Trophoblast cell (in vitro differentiated cells and primary cell): ENCODE data around the gene SIGLEC15.

Experiments used
- DNase-seq, 2 donors: peaks; one replicate each; pipeline ENCODE4 v3.0.0-alpha.2; 2016
- H2AFZ ChIP-seq: 2 replicates; pipeline ENCODE4 v1.6.1; 2013; ENCODE audit warnings: low read length, moderate library complexity, mild to moderate bottlenecking; ENCODE audit not compliant: insufficient read depth, poor library complexity
- H2AK5ac ChIP-seq: 2 replicates; pipeline ENCODE4 v1.6.1; 2013; ENCODE audit warnings: mild to moderate bottlenecking, low read length
- H2BK120ac ChIP-seq: 2 replicates; pipeline ENCODE4 v1.6.1; 2013; ENCODE audit warnings: low read length, mild to moderate bottlenecking, moderate library complexity; ENCODE audit not compliant: insufficient read depth, poor library complexity
- H2BK12ac ChIP-seq: 2 replicates; pipeline ENCODE4 v1.6.1; 2013; ENCODE audit warnings: mild to moderate bottlenecking, low read length, moderate library complexity
- H2BK5ac ChIP-seq: 2 replicates; pipeline ENCODE4 v1.6.1; 2013; ENCODE audit warnings: low read length, low read depth, moderate library complexity, mild to moderate bottlenecking; ENCODE audit not compliant: poor library complexity
- H3K14ac ChIP-seq: 2 replicates; pipeline ENCODE4 v1.6.1; 2013; ENCODE audit warnings: mild to moderate bottlenecking, low read length
- H3K18ac ChIP-seq: 2 replicates; pipeline ENCODE4 v1.6.1; 2013; ENCODE audit warnings: mild to moderate bottlenecking, low read length
- H3K23ac ChIP-seq: 2 replicates; pipeline ENCODE4 v1.6.1; 2013; ENCODE audit warnings: low read length
- H3K27ac ChIP-seq: 2 replicates; pipeline ENCODE4 v1.5.1; 2013; ENCODE audit warnings: low read depth, mild to moderate bottlenecking, inconsistent platforms, low read length, moderate library complexity
- H3K27me3 ChIP-seq: 2 replicates; pipeline ENCODE4 v1.6.1; 2013; ENCODE audit warnings: inconsistent platforms, mild to moderate bottlenecking, low read length, moderate library complexity; ENCODE audit not compliant: insufficient read depth
- H3K36me3 ChIP-seq, 2 experiments: 1 replicate in 1 of 2; 2 replicates in 1 of 2; pipeline ENCODE4 v1.6.1; 2013; ENCODE audit warnings: low read length in 2 of 2, mild to moderate bottlenecking in 2 of 2, moderate library complexity in 1 of 2; ENCODE audit not compliant: insufficient read depth in 2 of 2, control insufficient read depth in 1 of 2
- H3K4ac ChIP-seq: 2 replicates; pipeline ENCODE4 v1.6.1; 2013; ENCODE audit warnings: low read depth, mild to moderate bottlenecking, low read length, moderate library complexity
- H3K4me1 ChIP-seq, 2 experiments: 1 replicate in 1 of 2; 2 replicates in 1 of 2; pipeline ENCODE4 v1.6.1; 2013; ENCODE audit warnings: low read length in 2 of 2, mild to moderate bottlenecking in 2 of 2, moderate library complexity in 1 of 2; ENCODE audit not compliant: insufficient read depth in 2 of 2, control insufficient read depth in 1 of 2
- H3K4me2 ChIP-seq: 2 replicates; pipeline ENCODE4 v1.6.1; 2013; ENCODE audit warnings: inconsistent platforms, mild to moderate bottlenecking, low read length, moderate library complexity
- H3K4me3 ChIP-seq: 2 replicates; pipeline ENCODE4 v1.5.1; 2013; ENCODE audit warnings: mild to moderate bottlenecking, low read depth, low read length, inconsistent platforms
- H3K79me1 ChIP-seq: one replicate; pipeline ENCODE4 v1.6.1; 2013; ENCODE audit warnings: low read length
- H3K79me2 ChIP-seq: 2 replicates; pipeline ENCODE4 v1.6.1; 2013; ENCODE audit warnings: low read length, mild to moderate bottlenecking; ENCODE audit not compliant: control insufficient read depth, insufficient read depth, poor library complexity
- H3K9ac ChIP-seq: 2 replicates; pipeline ENCODE4 v1.6.1; 2013; ENCODE audit warnings: mild to moderate bottlenecking, low read length
- H3K9me3 ChIP-seq: 2 replicates; pipeline ENCODE4 v1.6.1; 2013; ENCODE audit warnings: low read depth, mild to moderate bottlenecking, control low read depth, inconsistent platforms, low read length; ENCODE audit not compliant: insufficient read depth
- H4K12ac ChIP-seq: 2 replicates; pipeline ENCODE4 v1.6.1; 2013; ENCODE audit warnings: low read depth, mild to moderate bottlenecking, low read length, moderate library complexity
- H4K8ac ChIP-seq: 2 replicates; pipeline ENCODE4 v1.6.1; 2013; ENCODE audit warnings: low read depth, mild to moderate bottlenecking, low read length, moderate library complexity
- H4K91ac ChIP-seq: one replicate; pipeline ENCODE4 v1.6.1; 2013; ENCODE audit warnings: low read depth, mild to moderate bottlenecking, low read length, moderate library complexity
- WGBS: extraction: QIAGEN DNeasy Blood & Tissue Kit; methylation state at CpG from one replicate; pipeline ENCODE4 v1.1.7; 2013; ENCODE audit warnings: missing lambda C conversion rate; ENCODE audit not compliant: insufficient read length, insufficient coverage; ENCODE audit errors: extremely low coverage; 5-methylcytosine and 5-hydroxymethylcytosine counted together

The SIGLEC15 gene

GRCh38 chr18:45782662-45783061 lies 42.8 kb upstream of the SIGLEC15 start:
- no CpG with 5 or more reads among the region's 1 CpG for WGBS
- Histone ChIP-seq H2AFZ (no peak overlapping the region), H3K9ac (no peak overlapping the region), H3K4ac (no peak overlapping the region), H4K12ac (no peak overlapping the region), H4K8ac (no peak overlapping the region), H3K27me3 (no peaks in the 10 kb centered on the region), H2BK5ac (peak overlapping the region; percentile 19), H3K4me3 (no peak overlapping the region), H3K23ac (no peak overlapping the region), H2BK12ac (no peak overlapping the region), H3K36me3 (no peaks in the 10 kb centered on the region), H3K14ac (no peak overlapping the region), H3K18ac (no peak overlapping the region), H3K4me2 (no peak overlapping the region), H2AK5ac (no peak overlapping the region), H3K27ac (no peak overlapping the region), H3K79me2 (no peaks in the 10 kb centered on the region), H3K9me3 (no peaks in the 10 kb centered on the region), H4K91ac (no peak overlapping the region), H2BK120ac (no peak overlapping the region), H3K4me1 (peaks cover 0 to 2% of the 10 kb centered on the region in 2 experiments), H3K79me1 (peaks cover 2% of the 10 kb centered on the region)
- DNase-seq = no peak

GRCh38 chr18:45783097-45784075 lies 42.1 kb upstream of the SIGLEC15 start:
- Histone ChIP-seq H3K4me3 (no peak overlapping the region), H3K27ac (no peak overlapping the region), H3K36me3 (no peaks in the 10 kb centered on the region), H3K79me1 (peaks cover 2% of the 10 kb centered on the region), H3K14ac (no peak overlapping the region), H2BK12ac (no peak overlapping the region), H2AK5ac (no peak overlapping the region), H3K27me3 (no peaks in the 10 kb centered on the region), H3K4me1 (peaks cover 0 to 2% of the 10 kb centered on the region in 2 experiments), H3K4ac (no peak overlapping the region), H4K8ac (no peak overlapping the region), H4K91ac (no peak overlapping the region), H3K4me2 (peak overlapping the region; percentile 19), H3K18ac (no peak overlapping the region), H3K79me2 (no peaks in the 10 kb centered on the region), H2BK5ac (no peak overlapping the region), H4K12ac (no peak overlapping the region), H2AFZ (no peak overlapping the region), H3K23ac (no peak overlapping the region), H3K9ac (no peak overlapping the region), H2BK120ac (no peak overlapping the region), H3K9me3 (no peaks in the 10 kb centered on the region)
- WGBS = no CpG with 5 or more reads among the region's 9 CpGs
- peak in 1 of 2 donors; percentile 67 for DNase-seq

- H3K27me3 ChIP-seq = no peaks in the 10 kb centered on the region
- no peak overlapping the region for H3K4ac ChIP-seq
- no peak overlapping the region for H2BK12ac ChIP-seq
- H3K4me3 ChIP-seq = no peak overlapping the region
- no peak overlapping the region for H2BK120ac ChIP-seq
- no peak overlapping the region for H3K14ac ChIP-seq
- H3K23ac ChIP-seq = no peak overlapping the region
- H3K4me2 ChIP-seq = no peak overlapping the region
- H4K12ac ChIP-seq = no peak overlapping the region
- no peaks in the 10 kb centered on the region for H3K79me2 ChIP-seq
- no peak overlapping the region for H4K8ac ChIP-seq
- H3K9ac ChIP-seq = no peak overlapping the region
- no peaks in the 10 kb centered on the region for H3K9me3 ChIP-seq
- peaks cover 2% of the 10 kb centered on the region for H3K79me1 ChIP-seq
- WGBS = no CpG with 5 or more reads among the region's 4 CpGs
- H3K36me3 ChIP-seq = no peaks in the 10 kb centered on the region
- no peak overlapping the region for H3K18ac ChIP-seq
- no peak overlapping the region for H3K27ac ChIP-seq
- no peak overlapping the region for H2BK5ac ChIP-seq
- no peak overlapping the region for H4K91ac ChIP-seq
- no peak for DNase-seq
- H3K4me1 ChIP-seq = peaks cover 0 to 2% of the 10 kb centered on the region in 2 experiments
- H2AFZ ChIP-seq = no peak overlapping the region
- no peak overlapping the region for H2AK5ac ChIP-seq
These were observed 40.3 kb upstream of the SIGLEC15 start for GRCh38 chr18:45785134-45785533.

GRCh38 chr18:45786941-45787340 lies 38.5 kb upstream of the SIGLEC15 start:
- H4K12ac ChIP-seq = no peak overlapping the region
- H3K4me3 ChIP-seq = no peak overlapping the region
- no peak overlapping the region for H2BK120ac ChIP-seq
- H3K14ac ChIP-seq = no peak overlapping the region
- H3K27ac ChIP-seq = no peak overlapping the region
- peaks cover 0 to 2% of the 10 kb centered on the region in 2 experiments for H3K4me1 ChIP-seq
- H3K9me3 ChIP-seq = no peaks in the 10 kb centered on the region
- no peak overlapping the region for H2AK5ac ChIP-seq
- H2BK5ac ChIP-seq = no peak overlapping the region
- H3K23ac ChIP-seq = no peak overlapping the region
- no peak overlapping the region for H3K4me2 ChIP-seq
- H2AFZ ChIP-seq = no peak overlapping the region
- DNase-seq = no peak
- no peaks in the 10 kb centered on the region for H3K79me2 ChIP-seq
- WGBS = no CpG with 5 or more reads among the region's 3 CpGs
- no peak overlapping the region for H4K8ac ChIP-seq
- no peak overlapping the region for H4K91ac ChIP-seq
- peaks cover 2% of the 10 kb centered on the region for H3K79me1 ChIP-seq
- no peak overlapping the region for H3K4ac ChIP-seq
- no peak overlapping the region for H3K9ac ChIP-seq
- no peak overlapping the region for H2BK12ac ChIP-seq
- H3K36me3 ChIP-seq = no peaks in the 10 kb centered on the region
- no peaks in the 10 kb centered on the region for H3K27me3 ChIP-seq
- H3K18ac ChIP-seq = no peak overlapping the region
